HepG2 (cell line): ENCODE data around the gene POLR1G. TPM values are rescaled to one million over a fixed set of nuclear protein-coding genes. Genes with fewer than 3 reads are reported as not detected.

Source experiments
- AKAP8 ChIP-seq: sonication (generic); formaldehyde crosslinking; IDR thresholded peaks from 2 replicates; pipeline ENCODE4 v1.5.1; 2020; ENCODE audit warnings: mild to moderate bottlenecking, missing genetic modification reagents
- GPN1 ChIP-seq: sonication (generic); formaldehyde crosslinking; IDR thresholded peaks from 2 replicates; pipeline ENCODE4 v1.5.1; 2020; ENCODE audit warnings: missing genetic modification reagents, borderline replicate concordance
- HBP1 ChIP-seq: IDR thresholded peaks from 2 replicates; pipeline ENCODE4 v1.6.1; 2016; ENCODE audit warnings: low read depth, control low read depth
- PATZ1 ChIP-seq: sonication (generic); formaldehyde crosslinking; IDR thresholded peaks from 2 replicates; pipeline ENCODE4 v1.4.0; 2020; ENCODE audit warnings: missing genetic modification reagents
- POLR2G ChIP-seq: fragments of 200-400 bp; formaldehyde crosslinking; IDR thresholded peaks from 2 replicates; pipeline ENCODE4 v1.6.1; 2018; ENCODE audit warnings: mild to moderate bottlenecking, low read depth, low read length, moderate library complexity
- PRDM15 ChIP-seq: sonication (generic); formaldehyde crosslinking; IDR thresholded peaks from 2 replicates; pipeline ENCODE4 v1.4.0; 2020; ENCODE audit warnings: missing genetic modification reagents
- SAP130 ChIP-seq: IDR thresholded peaks from 2 replicates; pipeline ENCODE4 v1.6.1; 2016; ENCODE audit warnings: low read depth
- SIN3A ChIP-seq: IDR thresholded peaks from 2 replicates; pipeline ENCODE4 v1.6.1; 2011; ENCODE audit warnings: low read depth, mild to moderate bottlenecking, control low read depth, low read length, borderline replicate concordance
- TGIF2 ChIP-seq: IDR thresholded peaks from 2 replicates; pipeline ENCODE4 v1.6.1; 2016; ENCODE audit warnings: control low read depth, missing compliant biosample characterization
- TIGD3 ChIP-seq: sonication (generic); formaldehyde crosslinking; IDR thresholded peaks from 2 replicates; pipeline ENCODE4 v1.5.1; 2020; ENCODE audit warnings: mild to moderate bottlenecking, missing genetic modification reagents, borderline replicate concordance
- ZBTB7B ChIP-seq: sonication (generic); formaldehyde crosslinking; IDR thresholded peaks from 2 replicates; pipeline ENCODE4 v1.4.0; 2020; ENCODE audit warnings: missing genetic modification reagents
- ZFP36L2 ChIP-seq: sonication (generic); formaldehyde crosslinking; IDR thresholded peaks from 2 replicates; pipeline ENCODE4 v1.4.0; 2020; ENCODE audit warnings: missing genetic modification reagents
- ZFP37 ChIP-seq: sonication (generic); formaldehyde crosslinking; IDR thresholded peaks from 2 replicates; pipeline ENCODE4 v1.4.0; 2020; ENCODE audit warnings: missing genetic modification reagents, borderline replicate concordance
- ZFYVE20 ChIP-seq: sonication (generic); formaldehyde crosslinking; IDR thresholded peaks from 2 replicates; pipeline ENCODE4 v1.8.0; 2023; ENCODE audit warnings: low read depth, mild to moderate bottlenecking, moderate library complexity, missing genetic modification reagents, borderline replicate concordance
- ZMYM3 ChIP-seq: sonication (generic); formaldehyde crosslinking; IDR thresholded peaks from 2 replicates; pipeline ENCODE4 v1.5.1; 2020; ENCODE audit warnings: mild to moderate bottlenecking, missing genetic modification reagents
- polyA plus RNA-seq, 8 experiments: library from polyadenylated mRNA; depleted of rRNA in 3 of 8; stranded (reverse) in 7 of 8; unstranded in 1 of 8; fragments of >200 nt; fragmentation: Illumina TruSeq in 4 of 8; extraction: Trizol in 4 of 8; gene quantifications; 2 replicates each; pipeline versions ENCODE4 v1.2.1 to v1.2.3, GENCODE V29; 2011 to 2016; ENCODE audit warnings: low read depth in 4 of 8, missing spikeins in 1 of 8, mixed read lengths in 1 of 8; ENCODE audit not compliant: insufficient read depth in 1 of 8
- total RNA-seq, 5 experiments: library from RNA; depleted of rRNA; stranded (reverse); fragments of >200 nt; fragmentation: Illumina TruSeq; extraction: Trizol; gene quantifications; 2 replicates each; pipeline ENCODE4 v1.2.3, GENCODE V29; 2016; ENCODE audit warnings: low read depth in 1 of 5
- TF ChIP-seq, protein P1 (sequence below): IDR thresholded peaks from 2 replicates; pipeline ENCODE4 v1.6.1; 2016; ENCODE audit warnings: missing compliant biosample characterization, missing genetic modification reagents, borderline replicate concordance

POLR1G gene
- total and polyA plus RNA-seq, 2 of the 13 experiments (the other 11 are each of a cell fraction or from before 2014, with no cell fraction given), result 3.5 to 20.8 TPM

DNA sequence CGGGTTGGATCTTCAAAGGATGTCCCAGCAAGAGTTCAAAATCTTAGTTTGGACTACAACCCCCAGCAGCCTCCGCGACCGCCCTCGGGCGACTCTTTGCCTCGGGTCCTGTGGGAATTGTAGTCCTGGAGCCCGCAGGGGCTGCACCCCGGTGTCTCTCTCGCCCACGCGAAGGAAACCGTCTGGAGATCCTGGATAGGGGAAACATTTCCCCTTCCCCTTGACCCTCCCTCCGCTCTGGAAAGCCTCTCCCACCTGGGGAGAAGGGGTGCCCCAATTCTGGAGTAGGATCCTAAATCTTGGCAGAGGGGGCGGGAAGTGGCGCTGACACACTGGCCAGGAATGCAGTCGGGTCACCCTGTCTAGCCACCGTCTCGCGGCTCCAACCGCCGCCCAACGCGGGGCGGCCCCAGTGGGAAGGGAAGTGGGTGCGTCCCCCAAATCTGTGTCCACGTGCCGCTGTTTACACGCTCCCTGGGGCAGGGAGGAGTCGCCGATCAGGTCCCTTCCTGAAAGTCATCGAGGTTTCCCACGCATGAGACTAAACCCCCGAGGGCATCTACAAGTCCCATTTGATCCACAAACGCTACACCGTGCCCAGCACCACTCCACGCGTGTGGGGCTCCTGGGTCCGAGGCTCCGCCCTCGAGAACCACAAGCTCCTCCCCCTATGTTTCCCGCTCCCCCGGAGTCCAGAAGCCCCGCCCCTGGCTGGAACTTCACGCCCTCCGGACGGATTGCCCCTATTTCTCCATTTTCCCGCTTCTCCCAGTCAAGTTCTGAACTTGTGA lies 814 bp upstream of the POLR1G start (continued):
- TF ChIP-seq, protein P1, sequence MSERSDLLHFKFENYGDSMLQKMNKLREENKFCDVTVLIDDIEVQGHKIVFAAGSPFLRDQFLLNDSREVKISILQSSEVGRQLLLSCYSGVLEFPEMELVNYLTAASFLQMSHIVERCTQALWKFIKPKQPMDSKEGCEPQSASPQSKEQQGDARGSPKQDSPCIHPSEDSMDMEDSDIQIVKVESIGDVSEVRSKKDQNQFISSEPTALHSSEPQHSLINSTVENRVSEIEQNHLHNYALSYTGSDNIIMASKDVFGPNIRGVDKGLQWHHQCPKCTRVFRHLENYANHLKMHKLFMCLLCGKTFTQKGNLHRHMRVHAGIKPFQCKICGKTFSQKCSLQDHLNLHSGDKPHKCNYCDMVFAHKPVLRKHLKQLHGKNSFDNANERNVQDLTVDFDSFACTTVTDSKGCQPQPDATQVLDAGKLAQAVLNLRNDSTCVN (CRISPR knock-in tag), result no peak
- TF ChIP-seq PATZ1 (CRISPR knock-in tag) (peak; percentile 9; the same call in 1 of the 2 replicates), TGIF2 (no peak), GPN1 (CRISPR knock-in tag) (no peak), ZFP36L2 (CRISPR knock-in tag) (no peak), ZFP37 (CRISPR knock-in tag) (no peak), ZMYM3 (CRISPR knock-in tag) (no peak), POLR2G (no peak; the same call in 1 of the 2 replicates), TIGD3 (CRISPR knock-in tag) (no peak), SIN3A (no peak; the same call in 1 of the 2 replicates), HBP1 (CRISPR knock-in tag) (no peak), SAP130 (0 out of 2 replicates have a peak, but pooled peaks have one; percentile 4), AKAP8 (CRISPR knock-in tag) (no peak), PRDM15 (CRISPR knock-in tag) (no peak), ZBTB7B (no peak; the same call in 1 of the 2 replicates), ZFYVE20 (CRISPR knock-in tag) (no peak)
